ENCODE measurements around the gene UHMK1.

Gene UHMK1

GRCh38 chr1:162502077-162502476 is 4.5 kb downstream of the UHMK1 start:
- Histone ChIP-seq H3K4me2 (ENCODE audit: low read length) (no peak overlapping the region), H3F3A (ENCODE audit: control insufficient read depth, insufficient read depth) (no peaks in the 10 kb centered on the region), H3K4me1 (ENCODE audit: control insufficient read depth, low read length) (peaks cover 19% of the 10 kb centered on the region), H3K9me3 (ENCODE audit: control insufficient read depth, insufficient read depth, low read length) (no peaks in the 10 kb centered on the region), H3K27me3 (ENCODE audit: control insufficient read depth, low read length) (no peaks in the 10 kb centered on the region), H4K20me1 (ENCODE audit: control insufficient read depth, insufficient read depth, low read depth, low read length) (0 out of 2 replicates have a peak, but pooled peaks cover 3% of the 10 kb centered on the region), H3K27ac (ENCODE audit: low read depth, low read length) (no peak overlapping the region), H3K79me2 (ENCODE audit: control insufficient read depth, low read length) (peaks cover 55% of the 10 kb centered on the region), H3K4me3 (ENCODE audit: low read length) (no peak overlapping the region), H3K36me3 (ENCODE audit: control insufficient read depth, low read length) (peaks cover 75% of the 10 kb centered on the region), H3K9me2 (replicated peaks; ENCODE audit: control insufficient read depth, low read length) (no peaks in the 10 kb centered on the region)
- TF ChIP-seq EZH2phosphoT487 (IDR thresholded peaks at IDR 0.05; ENCODE audit: borderline replicate concordance, low read length) (no peak), CTCF (IDR thresholded peaks at IDR 0.05; ENCODE audit: low read depth, low read length, poor library complexity, severe bottlenecking) (no peak)

GRCh38 chr1:162502928-162503327 is 5.3 kb downstream of the UHMK1 start:
- peaks cover 75% of the 10 kb centered on the region for H3K36me3 ChIP-seq (ENCODE audit: control insufficient read depth, low read length)
- no peak overlapping the region for H3K4me3 ChIP-seq (ENCODE audit: low read length)
- no peaks in the 10 kb centered on the region for H3K9me3 ChIP-seq (ENCODE audit: control insufficient read depth, insufficient read depth, low read length)
- peaks cover 46% of the 10 kb centered on the region for H3K79me2 ChIP-seq (ENCODE audit: control insufficient read depth, low read length)
- H3K4me1 ChIP-seq (ENCODE audit: control insufficient read depth, low read length): peaks cover 15% of the 10 kb centered on the region
- H3F3A ChIP-seq (ENCODE audit: control insufficient read depth, insufficient read depth): no peaks in the 10 kb centered on the region
- H3K4me2 ChIP-seq (ENCODE audit: low read length): no peak overlapping the region
- 0 out of 2 replicates have a peak, but pooled peaks cover 3% of the 10 kb centered on the region for H4K20me1 ChIP-seq (ENCODE audit: control insufficient read depth, insufficient read depth, low read depth, low read length)
- H3K9me2 ChIP-seq (replicated peaks; ENCODE audit: control insufficient read depth, low read length): no peaks in the 10 kb centered on the region
- H3K27me3 ChIP-seq (ENCODE audit: control insufficient read depth, low read length): no peaks in the 10 kb centered on the region
- no peak for TF ChIP-seq CTCF (IDR thresholded peaks at IDR 0.05; ENCODE audit: low read depth, low read length, poor library complexity, severe bottlenecking)
- no peak for TF ChIP-seq EZH2phosphoT487 (IDR thresholded peaks at IDR 0.05; ENCODE audit: borderline replicate concordance, low read length)
- H3K27ac ChIP-seq (ENCODE audit: low read depth, low read length): no peak overlapping the region

GRCh38 chr1:162527314-162527713 is 29.7 kb downstream of the UHMK1 start:
- no peaks in the 10 kb centered on the region for H4K20me1 ChIP-seq (ENCODE audit: control insufficient read depth, insufficient read depth, low read depth, low read length)
- H3K36me3 ChIP-seq (ENCODE audit: control insufficient read depth, low read length): peaks cover 60% of the 10 kb centered on the region
- H3K4me2 ChIP-seq (ENCODE audit: low read length): no peak overlapping the region
- peaks cover 11% of the 10 kb centered on the region for H3F3A ChIP-seq (ENCODE audit: control insufficient read depth, insufficient read depth)
- no peak overlapping the region for H3K27ac ChIP-seq (ENCODE audit: low read depth, low read length)
- H3K27me3 ChIP-seq (ENCODE audit: control insufficient read depth, low read length): no peaks in the 10 kb centered on the region
- no peak overlapping the region for H3K4me3 ChIP-seq (ENCODE audit: low read length)
- no peaks in the 10 kb centered on the region for H3K9me2 ChIP-seq (replicated peaks; ENCODE audit: control insufficient read depth, low read length)
- no peaks in the 10 kb centered on the region for H3K9me3 ChIP-seq (ENCODE audit: control insufficient read depth, insufficient read depth, low read length)
- no peaks in the 10 kb centered on the region for H3K79me2 ChIP-seq (ENCODE audit: control insufficient read depth, low read length)
- peaks cover 15% of the 10 kb centered on the region for H3K4me1 ChIP-seq (ENCODE audit: control insufficient read depth, low read length)
- TF ChIP-seq EZH2phosphoT487 (IDR thresholded peaks at IDR 0.05; ENCODE audit: borderline replicate concordance, low read length): no peak
- TF ChIP-seq CTCF (IDR thresholded peaks at IDR 0.05; ENCODE audit: low read depth, low read length, poor library complexity, severe bottlenecking): no peak

Data from DOHH2 (cell line).